Fibroblast of the aortic adventitia (primary cell): Measurements from ENCODE around the gene SMCO3. TPM values are rescaled to one million over a fixed set of nuclear protein-coding genes. Genes with fewer than 3 reads are reported as not detected.
A peak's percentile ranks its signal among the peaks of the same experiment; 100 is the strongest.

ENCODE experiments used
- DNase-seq: peaks from one replicate; pipeline ENCODE4 v3.0.0-alpha.2; 2010; ENCODE audit warnings: low read depth
- H3K4me3 ChIP-seq: 2 replicates; pipeline ENCODE4 v1.5.1; 2011; ENCODE audit warnings: low read depth, mild to moderate bottlenecking, control low read depth, low read length, moderate library complexity
- CTCF ChIP-seq: IDR thresholded peaks from 2 replicates; pipeline ENCODE4 v1.5.1; 2011; ENCODE audit warnings: mild to moderate bottlenecking, low read length, control low read depth, inconsistent platforms; ENCODE audit not compliant: insufficient read depth
- total RNA-seq: library from RNA; depleted of rRNA; stranded (reverse); fragments of >200 nt; gene quantifications from 2 replicates; pipeline ENCODE4 v1.2.3, GENCODE V29; 2012; ENCODE audit warnings: low replicate concordance

The SMCO3 gene
- total RNA-seq, 1 donor: 0.09 TPM

GRCh38 chr12:14802721-14803010 lies 11.3 kb downstream of the SMCO3 start:
- TF ChIP-seq CTCF: no peak
- H3K4me3 ChIP-seq: peak overlapping the region; percentile 97
- no peak for DNase-seq

GRCh38 chr12:14802247-14802646 lies 11.7 kb downstream of the SMCO3 start:
- TF ChIP-seq CTCF: no peak
- peak overlapping the region; percentile 97 for H3K4me3 ChIP-seq
- no peak for DNase-seq

- no peak for TF ChIP-seq CTCF
- peak; percentile 90 for DNase-seq
- H3K4me3 ChIP-seq: no peak overlapping the region
Measured at GRCh38 chr12:14795028-14795448, 18.9 kb downstream of the SMCO3 start.

- no peak overlapping the region for H3K4me3 ChIP-seq
- TF ChIP-seq CTCF: no peak
- DNase-seq: no peak
Measured at GRCh38 chr12:14785568-14785967, 28.4 kb downstream of the SMCO3 start.

GRCh38 chr12:14784471-14784870 lies 29.5 kb downstream of the SMCO3 start:
- no peak for TF ChIP-seq CTCF
- H3K4me3 ChIP-seq: no peak overlapping the region
- no peak for DNase-seq

- TF ChIP-seq CTCF: no peak
- DNase-seq: no peak
Measured at GRCh38 chr12:14782756-14783155, 31.2 kb downstream of the SMCO3 start.

GRCh38 chr12:14781563-14781962 lies 32.4 kb downstream of the SMCO3 start:
- no peak for TF ChIP-seq CTCF
- no peak overlapping the region for H3K4me3 ChIP-seq
- no peak for DNase-seq

More at GRCh38 chr12:14782756-14783155, 31.2 kb downstream of the SMCO3 start:
- no peak overlapping the region for H3K4me3 ChIP-seq
